Naive B cell (primary cell): ENCODE data around the gene HS2ST1. TPM values are rescaled to one million over a fixed set of nuclear protein-coding genes. Genes with fewer than 3 reads are reported as not detected.
A peak's percentile ranks its signal among the peaks of the same experiment; 100 is the strongest.

Experiments used
- ATAC-seq, 2 donors: fragments of 150-1000 bp; cut with Tn5 transposase; 2 replicates each; pipeline ENCODE4 v1.10.0; 2021; ENCODE audit warnings: low read depth in 2 of 2, mild to moderate bottlenecking in 2 of 2, moderate library complexity in 2 of 2
- DNase-seq: peaks from one replicate; pipeline ENCODE4 v3.0.0; 2022
- H3K27ac Mint-ChIP-seq, 6 donors: one replicate each; pipeline ENCODE4 v1.8.0; 2020 to 2022; ENCODE audit warnings: mild to moderate bottlenecking in 6 of 6, mixed read lengths in 6 of 6, moderate library complexity in 5 of 6, inconsistent platforms in 2 of 6
- H3K27me3 Mint-ChIP-seq, 3 donors: one replicate each; pipeline ENCODE4 v1.8.0; 2021 to 2022; ENCODE audit warnings: mixed read lengths in 3 of 3, mild to moderate bottlenecking in 1 of 3
- H3K36me3 Mint-ChIP-seq, 2 donors: one replicate each; pipeline ENCODE4 v1.8.0; 2020 to 2022; ENCODE audit warnings: mixed read lengths in 2 of 2, inconsistent platforms in 1 of 2, mild to moderate bottlenecking in 1 of 2
- H3K4me1 Mint-ChIP-seq, 3 donors: one replicate each; pipeline ENCODE4 v1.8.0; 2020 to 2022; ENCODE audit warnings: mixed read lengths in 3 of 3, inconsistent platforms in 1 of 3, mild to moderate bottlenecking in 1 of 3, moderate library complexity in 1 of 3
- H3K4me3 Mint-ChIP-seq, 8 donors: one replicate each; pipeline ENCODE4 v1.8.0; 2020 to 2022; ENCODE audit warnings: mild to moderate bottlenecking in 8 of 8, mixed read lengths in 8 of 8, moderate library complexity in 8 of 8, inconsistent platforms in 2 of 8
- H3K9me3 Mint-ChIP-seq, 7 donors: one replicate each; pipeline ENCODE4 v1.8.0; 2020 to 2022; ENCODE audit warnings: mixed read lengths in 7 of 7, mild to moderate bottlenecking in 5 of 7, inconsistent platforms in 2 of 7, moderate library complexity in 1 of 7
- polyA plus RNA-seq, 6 donors: library from polyadenylated mRNA; unstranded; fragments of 300-500 nt; fragmentation: Illumina TruSeq; gene quantifications; one replicate each; pipeline ENCODE4 v1.2.3, GENCODE V29; 2021; ENCODE audit warnings: low read depth in 6 of 6

HS2ST1 gene
- polyA plus RNA-seq, 6 donors from 2014 or later: 14.4 to 23.4 (median 17.8) TPM

DNA sequence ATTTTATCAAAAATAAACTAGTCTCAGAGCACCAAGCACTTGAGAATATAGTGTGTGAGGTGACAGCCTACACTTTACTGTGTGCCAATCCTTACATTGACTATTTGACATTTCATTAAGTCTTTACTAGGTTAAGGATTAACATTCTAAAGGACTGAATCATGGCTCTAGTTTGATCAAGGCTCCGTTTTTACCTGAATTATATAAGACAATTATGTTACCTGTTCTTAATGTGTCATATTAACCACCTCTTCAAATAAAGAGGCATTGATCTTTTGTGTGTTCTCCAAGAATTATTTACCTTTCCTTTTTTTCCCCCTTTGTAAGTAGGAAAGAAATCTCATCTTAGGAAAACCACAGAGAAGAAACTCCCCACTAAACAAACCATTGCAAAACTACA, 189.7 kb downstream of the HS2ST1 start:
- H3K9me3 Mint-ChIP-seq: peaks cover 0 to 16% (median 5%) of the 10 kb centered on the region in 7 donors
- no peak overlapping the region for H3K4me3 Mint-ChIP-seq
- DNase-seq (no peak), ATAC-seq (no peak)
- no peak overlapping the region for H3K27ac Mint-ChIP-seq
- H3K27me3 Mint-ChIP-seq: no peaks in the 10 kb centered on the region
- peaks cover 26 to 37% of the 10 kb centered on the region in 2 donors for H3K36me3 Mint-ChIP-seq
- H3K4me1 Mint-ChIP-seq: peaks cover 0 to 3% (median 0%) of the 10 kb centered on the region in 3 donors

DNA sequence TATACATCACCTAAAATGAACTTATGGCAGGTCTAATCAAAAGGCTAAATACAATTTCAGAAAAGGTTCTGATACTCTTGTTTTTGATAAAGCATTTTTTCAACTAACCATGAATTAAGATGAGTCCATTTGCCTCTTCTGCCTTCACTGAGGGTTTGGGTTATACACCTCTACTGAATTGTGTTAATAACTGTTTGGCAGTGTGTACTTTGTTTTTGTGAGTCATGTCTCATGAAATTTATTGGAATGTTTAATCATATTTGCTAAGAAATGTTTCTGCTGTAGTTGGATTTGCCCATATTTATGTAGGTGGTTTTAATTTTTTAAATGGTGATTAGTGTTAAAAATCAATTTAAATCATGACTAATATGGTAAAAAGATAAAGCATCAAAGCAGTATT, 190.5 kb downstream of the HS2ST1 start:
- H3K27ac Mint-ChIP-seq: peak overlapping the region in 1 of 6 donors; percentile 30
- peaks cover 18 to 29% of the 10 kb centered on the region in 2 donors for H3K36me3 Mint-ChIP-seq
- no peaks in the 10 kb centered on the region for H3K27me3 Mint-ChIP-seq
- DNase-seq (no peak), ATAC-seq (no peak)
- no peak overlapping the region for H3K4me3 Mint-ChIP-seq
- peaks cover 0 to 3% (median 0%) of the 10 kb centered on the region in 3 donors for H3K4me1 Mint-ChIP-seq
- peaks cover 0 to 11% (median 5%) of the 10 kb centered on the region in 7 donors for H3K9me3 Mint-ChIP-seq

DNA sequence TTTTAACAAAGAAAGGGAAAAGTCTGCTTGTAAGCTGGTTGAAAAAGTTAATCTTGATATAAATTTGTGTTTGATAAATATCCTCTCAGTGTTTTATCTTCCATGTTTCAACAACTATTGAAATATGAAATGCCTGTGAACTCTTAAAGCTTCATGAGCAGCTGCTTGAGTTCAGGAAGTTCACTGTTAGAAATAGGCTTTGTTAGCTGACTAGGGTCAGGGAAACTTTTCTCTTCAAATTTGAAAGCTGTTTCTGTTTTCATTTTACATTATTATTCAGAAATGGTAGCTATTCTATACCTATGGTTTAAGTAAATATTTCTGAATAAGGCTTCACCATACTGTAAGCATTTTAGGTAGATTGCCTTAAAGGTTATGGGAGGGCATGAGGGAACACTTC, 191.7 kb downstream of the HS2ST1 start:
- DNase-seq (no peak), ATAC-seq (no peak)
- Mint-ChIP-seq H3K27me3 (no peaks in the 10 kb centered on the region), H3K4me1 (peaks cover 0 to 3% (median 0%) of the 10 kb centered on the region in 3 donors), H3K4me3 (no peak overlapping the region), H3K27ac (peak overlapping the region in 2 of 6 donors; percentile 24 to 52), H3K9me3 (peaks cover 0 to 6% (median 3%) of the 10 kb centered on the region in 7 donors), H3K36me3 (peaks cover 17 to 18% of the 10 kb centered on the region in 2 donors)

DNA sequence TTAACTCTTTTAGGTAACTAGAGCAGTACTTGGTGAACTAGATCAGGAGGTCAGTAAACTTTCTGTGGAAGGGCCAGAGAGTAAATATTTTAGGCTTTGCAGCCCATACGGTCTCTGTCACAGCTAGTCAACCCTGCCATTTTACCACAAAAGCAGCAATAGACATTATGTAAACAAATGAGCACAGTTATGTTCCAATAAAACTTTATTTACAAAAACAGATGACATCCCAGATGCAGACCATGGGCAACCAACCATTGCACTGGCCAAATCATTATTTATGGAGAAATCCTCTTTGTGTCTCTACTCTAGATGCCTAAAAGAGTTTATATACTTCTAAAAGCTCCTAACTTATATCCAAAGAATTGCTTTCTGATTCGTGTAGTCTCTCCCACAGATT, 192.4 kb downstream of the HS2ST1 start:
- H3K27ac Mint-ChIP-seq: no peak overlapping the region
- H3K36me3 Mint-ChIP-seq: peaks cover 10 to 13% of the 10 kb centered on the region in 2 donors
- no peak for ATAC-seq

DNA sequence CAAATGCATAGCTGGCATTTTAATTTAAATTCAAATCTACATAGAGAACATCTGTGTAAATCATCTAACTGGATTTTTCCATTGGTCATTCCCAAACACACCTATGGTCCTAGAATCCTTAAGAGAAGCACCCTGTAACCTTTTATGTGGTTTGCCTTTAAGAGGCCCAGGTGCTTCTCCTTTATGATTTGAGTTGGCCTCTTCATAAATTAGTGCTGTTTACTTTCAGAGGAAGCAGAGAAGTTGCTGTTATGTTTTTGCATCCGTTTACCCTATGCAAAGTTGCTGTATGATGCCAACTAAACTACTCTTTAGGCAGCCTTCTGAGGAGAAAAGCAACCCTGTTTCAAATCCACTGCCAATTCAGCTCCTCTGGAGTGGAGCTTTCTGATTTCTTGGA, 193.8 kb downstream of the HS2ST1 start:
- H3K27ac Mint-ChIP-seq: no peak overlapping the region
- ATAC-seq: no peak
- H3K4me1 Mint-ChIP-seq: peaks cover 0 to 3% (median 0%) of the 10 kb centered on the region in 3 donors
- no peaks in the 10 kb centered on the region for H3K9me3 Mint-ChIP-seq
- H3K27me3 Mint-ChIP-seq: no peaks in the 10 kb centered on the region
- peaks cover 7 to 10% of the 10 kb centered on the region in 2 donors for H3K36me3 Mint-ChIP-seq
- H3K4me3 Mint-ChIP-seq: no peak overlapping the region
- no peak for DNase-seq

More for the DNA sequence above, 192.4 kb downstream of the HS2ST1 start:
- H3K4me3 Mint-ChIP-seq: no peak overlapping the region
- no peaks in the 10 kb centered on the region for H3K9me3 Mint-ChIP-seq
- H3K27me3 Mint-ChIP-seq: no peaks in the 10 kb centered on the region
- no peak for DNase-seq
- peaks cover 0 to 3% (median 0%) of the 10 kb centered on the region in 3 donors for H3K4me1 Mint-ChIP-seq

DNA sequence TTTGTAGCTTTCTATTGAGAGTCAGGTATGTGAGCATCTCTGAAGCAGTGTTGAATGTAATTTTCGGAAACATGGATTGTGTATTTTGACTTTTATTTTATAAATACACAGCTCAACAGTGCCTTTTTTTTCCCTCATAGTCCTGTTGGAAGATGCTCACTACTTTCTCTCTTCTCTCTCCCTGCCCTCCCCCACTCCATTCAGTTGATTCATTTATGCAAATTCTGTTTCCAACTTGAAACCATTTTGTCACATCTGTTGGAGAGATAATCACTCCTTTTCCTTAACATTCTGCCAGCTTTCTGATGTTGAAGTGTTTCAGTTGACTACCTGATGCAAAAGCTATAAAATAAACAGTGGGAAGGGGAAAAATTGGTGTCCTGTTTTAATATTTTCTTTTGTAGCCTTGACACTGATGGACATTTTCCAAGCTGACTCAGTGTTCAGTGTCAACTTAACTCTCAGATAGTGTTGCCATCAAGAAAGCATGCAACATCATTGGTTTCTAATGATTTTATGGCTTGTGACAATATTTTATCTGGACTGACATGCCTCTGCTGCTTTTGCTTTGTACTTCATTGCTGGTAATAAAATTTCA, 194.5 kb downstream of the HS2ST1 start:
- ATAC-seq: no peak
- DNase-seq: no peak
- Mint-ChIP-seq H3K27ac (no peak overlapping the region), H3K4me3 (no peak overlapping the region), H3K9me3 (no peaks in the 10 kb centered on the region), H3K36me3 (peaks cover 6 to 7% of the 10 kb centered on the region in 2 donors), H3K4me1 (peaks cover 0 to 3% (median 0%) of the 10 kb centered on the region in 3 donors), H3K27me3 (no peaks in the 10 kb centered on the region)

DNA sequence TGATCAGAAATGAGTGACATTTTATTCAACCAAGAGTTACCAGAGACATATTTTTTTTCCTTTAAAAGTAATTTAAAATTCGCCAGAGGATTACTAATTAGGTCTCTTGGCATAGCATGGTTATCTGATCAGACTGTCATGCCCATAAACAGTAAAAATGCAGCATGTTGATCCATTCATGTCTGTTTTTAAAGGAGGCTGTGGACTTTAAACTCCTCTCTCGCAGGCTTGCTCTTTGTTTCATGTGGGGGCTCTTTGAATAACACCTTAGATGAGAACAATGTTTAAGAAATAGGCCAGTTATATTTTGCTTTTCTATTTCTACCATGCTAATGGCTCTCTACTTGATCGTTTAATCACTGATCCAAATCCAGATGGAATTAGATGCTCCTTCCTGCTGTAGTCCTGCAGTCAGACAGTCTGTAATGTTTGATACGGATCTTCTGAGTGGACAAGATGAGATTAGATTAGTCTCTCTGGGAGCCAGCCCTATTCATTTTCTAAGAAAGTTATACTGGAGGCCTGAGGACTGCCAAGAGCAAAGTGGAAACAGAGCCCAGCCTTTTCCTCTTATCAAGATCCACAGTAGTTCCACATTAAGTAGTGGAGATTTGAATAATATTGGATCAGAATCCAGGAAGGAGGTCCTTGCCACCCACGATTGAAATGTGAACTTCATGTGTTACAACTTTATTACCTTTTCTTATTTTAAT, 197.4 kb downstream of the HS2ST1 start:
- no peaks in the 10 kb centered on the region for H3K4me1 Mint-ChIP-seq
- ATAC-seq: no peak
- H3K4me3 Mint-ChIP-seq: no peak overlapping the region

DNA sequence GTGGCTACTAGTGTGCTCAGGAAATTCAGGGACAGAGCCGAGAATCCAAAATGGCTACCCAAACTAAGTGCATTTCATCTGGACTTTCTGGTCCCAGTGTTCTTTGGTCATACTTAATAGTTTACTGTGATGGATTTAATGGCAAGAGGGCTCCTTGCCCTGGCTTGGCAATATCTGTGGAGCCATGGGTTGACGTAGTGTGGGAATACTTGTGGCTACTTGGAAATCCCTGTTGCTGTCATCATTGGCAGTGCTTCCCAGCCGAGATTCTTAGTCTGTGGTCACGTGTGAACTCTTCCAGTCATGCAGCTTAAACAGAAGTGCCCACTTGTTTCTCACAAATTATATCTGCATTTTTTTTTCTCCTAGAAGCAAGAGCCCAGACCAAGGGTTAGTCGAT, 198.9 kb downstream of the HS2ST1 start:
- Mint-ChIP-seq H3K4me1 (no peaks in the 10 kb centered on the region), H3K27me3 (no peaks in the 10 kb centered on the region), H3K36me3 (no peaks in the 10 kb centered on the region), H3K4me3 (no peak overlapping the region), H3K9me3 (no peaks in the 10 kb centered on the region), H3K27ac (peak overlapping the region in 2 of 6 donors; percentile 3 to 14)
- ATAC-seq (no peak), DNase-seq (no peak)

More for the DNA sequence above, 197.4 kb downstream of the HS2ST1 start:
- no peak for DNase-seq
- no peaks in the 10 kb centered on the region for H3K36me3 Mint-ChIP-seq
- peak overlapping the region in 1 of 6 donors; percentile 12 for H3K27ac Mint-ChIP-seq
- no peaks in the 10 kb centered on the region for H3K27me3 Mint-ChIP-seq
- no peaks in the 10 kb centered on the region for H3K9me3 Mint-ChIP-seq

DNA sequence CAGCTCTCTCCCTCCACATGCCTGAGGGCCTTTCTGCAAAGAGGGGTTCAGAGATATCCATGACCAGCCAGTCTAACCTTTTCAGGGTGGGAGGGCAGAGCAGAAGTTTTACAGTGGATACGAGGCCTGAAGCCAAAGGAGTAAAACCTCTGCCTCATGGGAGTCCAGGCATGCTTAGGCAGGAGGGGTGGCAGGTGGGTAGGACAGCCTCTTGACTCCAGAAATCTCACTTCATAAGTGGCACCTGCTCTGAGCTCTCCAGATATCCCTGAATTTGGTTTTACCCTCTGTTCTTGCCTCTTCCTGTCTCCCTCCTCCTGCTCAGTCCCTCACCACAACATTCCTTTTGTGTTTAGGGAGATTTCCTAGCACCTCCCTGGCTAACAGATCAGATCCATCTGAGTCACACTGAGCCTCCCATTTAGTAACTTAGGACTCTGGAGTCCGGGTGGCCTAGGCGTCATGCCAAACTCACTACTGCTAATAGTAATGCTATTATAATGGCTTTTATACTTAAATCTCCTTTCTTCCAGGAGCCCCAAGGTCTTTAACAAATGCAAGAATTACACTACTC, 201.0 kb downstream of the HS2ST1 start:
- H3K36me3 Mint-ChIP-seq: no peaks in the 10 kb centered on the region

DNA sequence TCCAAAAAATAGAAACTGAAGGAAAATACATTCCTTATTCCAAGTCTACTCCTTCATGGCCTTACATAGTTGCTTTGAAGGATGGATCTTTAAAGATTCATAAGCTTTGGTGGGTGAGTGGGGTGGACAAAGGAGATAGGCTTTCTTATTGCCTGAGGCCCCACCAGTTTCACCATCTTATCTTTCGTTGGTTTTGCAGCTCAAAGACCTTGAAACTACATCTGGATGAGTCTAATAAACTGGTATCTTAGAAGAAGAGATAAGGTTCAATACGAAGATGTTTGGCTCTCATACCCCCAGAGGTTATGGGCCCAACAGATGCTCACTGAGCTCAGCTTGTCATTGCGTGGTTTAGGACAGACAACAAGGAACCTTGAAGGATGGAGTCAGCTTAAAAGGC, 201.5 kb downstream of the HS2ST1 start:
- no peaks in the 10 kb centered on the region for H3K27me3 Mint-ChIP-seq
- H3K4me1 Mint-ChIP-seq: peaks cover 0 to 2% (median 0%) of the 10 kb centered on the region in 3 donors
- no peaks in the 10 kb centered on the region for H3K36me3 Mint-ChIP-seq
- no peak overlapping the region for H3K27ac Mint-ChIP-seq
- H3K9me3 Mint-ChIP-seq: no peaks in the 10 kb centered on the region
- H3K4me3 Mint-ChIP-seq: no peak overlapping the region
- DNase-seq (no peak), ATAC-seq (no peak)

More for the DNA sequence above, 201.0 kb downstream of the HS2ST1 start:
- H3K4me3 Mint-ChIP-seq: no peak overlapping the region
- no peaks in the 10 kb centered on the region for H3K9me3 Mint-ChIP-seq
- no peak for ATAC-seq
- no peaks in the 10 kb centered on the region for H3K27me3 Mint-ChIP-seq
- no peak for DNase-seq
- peak overlapping the region in 1 of 6 donors; percentile 48 for H3K27ac Mint-ChIP-seq
- H3K4me1 Mint-ChIP-seq: no peaks in the 10 kb centered on the region

DNA sequence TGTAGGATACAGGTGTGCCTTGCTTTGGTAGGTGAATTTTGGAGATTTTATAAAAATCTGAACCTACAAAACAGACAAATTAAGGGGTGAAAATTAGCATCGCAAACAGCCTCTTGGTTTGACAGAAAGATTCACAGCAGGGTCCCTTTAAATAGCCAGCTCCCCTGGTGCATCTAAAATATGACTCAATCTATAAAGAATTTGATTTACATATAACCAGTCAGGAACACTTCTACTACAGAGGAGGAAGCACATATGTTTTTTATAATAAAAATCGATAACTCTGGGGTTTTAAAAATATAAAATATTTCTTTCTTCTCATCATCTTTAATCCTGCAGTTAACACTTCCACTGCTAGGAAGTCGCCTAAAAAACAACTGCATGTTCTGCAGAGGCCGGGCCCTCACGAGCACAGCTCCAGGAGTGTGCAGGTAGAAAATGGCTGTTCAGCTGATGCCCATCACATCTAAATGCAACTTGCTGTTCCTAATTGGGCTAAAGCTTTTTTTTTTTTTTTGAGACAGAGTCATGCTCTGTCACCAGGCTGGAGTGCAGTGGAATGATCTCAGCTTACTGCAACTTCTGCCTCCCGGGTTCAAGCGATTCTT, 203.4 kb downstream of the HS2ST1 start:
- Mint-ChIP-seq H3K36me3 (no peaks in the 10 kb centered on the region), H3K27me3 (no peaks in the 10 kb centered on the region), H3K9me3 (no peaks in the 10 kb centered on the region), H3K27ac (peak overlapping the region in 1 of 6 donors; percentile 26), H3K4me3 (no peak overlapping the region), H3K4me1 (peaks cover 0 to 4% (median 3%) of the 10 kb centered on the region in 3 donors)
- DNase-seq (no peak), ATAC-seq (no peak)

DNA sequence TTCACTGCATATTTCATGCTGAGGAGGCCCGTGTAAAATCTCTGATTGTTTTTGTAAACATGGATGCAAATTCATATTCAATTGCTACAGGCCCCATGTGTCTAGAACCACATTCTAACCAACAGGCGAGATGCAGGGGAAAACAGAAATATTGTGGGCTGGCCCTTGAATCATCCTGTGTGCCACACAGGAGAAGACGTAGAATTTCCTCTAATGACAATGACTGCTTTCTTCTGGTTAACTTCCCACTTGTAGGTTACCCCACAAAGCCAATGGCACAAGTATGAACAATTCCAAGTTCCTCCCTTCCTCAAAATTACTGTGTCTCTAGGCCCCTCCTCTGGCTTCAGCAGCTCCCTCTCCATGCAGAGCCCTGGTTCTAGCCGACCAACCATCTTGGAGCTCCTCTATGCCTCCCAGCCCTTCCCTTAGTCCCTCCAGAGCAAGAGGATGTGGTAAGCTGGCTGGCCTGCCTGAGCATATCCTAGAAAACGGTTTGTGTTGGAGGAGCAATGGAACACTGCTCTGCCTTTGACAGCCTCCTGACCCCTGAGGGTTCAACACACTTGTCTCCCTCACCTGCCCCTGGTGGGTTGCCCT, 205.2 kb downstream of the HS2ST1 start:
- Mint-ChIP-seq H3K4me3 (no peak overlapping the region), H3K4me1 (peaks cover 0 to 4% (median 3%) of the 10 kb centered on the region in 3 donors), H3K27me3 (peaks cover 0 to 5% (median 0%) of the 10 kb centered on the region in 3 donors), H3K9me3 (no peaks in the 10 kb centered on the region), H3K27ac (no peak overlapping the region), H3K36me3 (no peaks in the 10 kb centered on the region)
- DNase-seq (no peak), ATAC-seq (no peak)

DNA sequence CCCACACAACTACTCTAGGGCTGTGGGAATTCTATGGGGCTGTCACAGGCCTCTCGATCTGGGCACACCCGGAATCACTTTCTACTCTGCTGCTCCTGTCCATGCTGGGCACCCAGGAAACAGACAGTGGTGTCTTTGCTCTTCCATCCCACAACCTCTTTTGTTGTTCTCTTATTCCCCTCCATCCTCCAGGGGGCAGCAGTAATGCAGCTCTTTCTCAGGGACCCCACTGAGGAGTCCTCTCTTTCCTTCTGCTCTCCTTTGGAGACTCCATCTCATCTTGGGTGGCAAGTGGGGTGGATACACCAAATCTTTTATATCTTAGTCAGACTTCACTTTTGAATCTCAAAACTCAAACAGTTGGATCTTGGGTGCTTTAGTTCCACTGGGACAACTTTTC, 206.3 kb downstream of the HS2ST1 start:
- peak overlapping the region in 2 of 6 donors; percentile 28 to 83 for H3K27ac Mint-ChIP-seq
- no peaks in the 10 kb centered on the region for H3K36me3 Mint-ChIP-seq
- no peaks in the 10 kb centered on the region for H3K9me3 Mint-ChIP-seq
- peaks cover 0 to 4% (median 3%) of the 10 kb centered on the region in 3 donors for H3K4me1 Mint-ChIP-seq
- H3K4me3 Mint-ChIP-seq: no peak overlapping the region
- ATAC-seq (no peak), DNase-seq (no peak)
- H3K27me3 Mint-ChIP-seq: peaks cover 0 to 5% (median 0%) of the 10 kb centered on the region in 3 donors
